WTC11 (cell line): ENCODE data around the gene GLI1. TPM values are rescaled to one million over a fixed set of nuclear protein-coding genes. Genes with fewer than 3 reads are reported as not detected.

Experiments
- ATAC-seq: fragments of 200-7000 bp; cut with Tn5 transposase; 2 replicates; pipeline ENCODE4 v1.10.0; 2021; ENCODE audit warnings: mild to moderate bottlenecking, moderate library complexity
- CTCF ChIA-PET: fragments of 300-600 bp; sonication (Branson Sonifier 250); formaldehyde crosslinking; loops from one replicate; lab custom pipeline; 2021; ENCODE audit warnings: antibody characterized with exemption; lab: Charles Lee
- POLR2A ChIA-PET: fragments of 350-600 bp; sonication (Branson Sonifier 250); formaldehyde crosslinking; loops from one replicate; lab custom pipeline; 2021; ENCODE audit warnings: antibody characterized with exemption; lab: Charles Lee
- DNase-seq: peaks from one replicate; pipeline ENCODE4 v3.0.0; 2021; ENCODE audit warnings: low spot score
- H3K27ac Mint-ChIP-seq: 2 replicates; pipeline ENCODE4 v1.8.0; 2021; ENCODE audit warnings: mixed read lengths
- H3K27me3 Mint-ChIP-seq: 2 replicates; pipeline ENCODE4 v1.8.0; 2021; ENCODE audit warnings: low read depth, mild to moderate bottlenecking, moderate library complexity, mixed read lengths
- H3K36me3 Mint-ChIP-seq: 2 replicates; pipeline ENCODE4 v1.8.0; 2021; ENCODE audit warnings: mixed read lengths
- H3K4me1 Mint-ChIP-seq: 2 replicates; pipeline ENCODE4 v1.8.0; 2022; ENCODE audit warnings: mixed read lengths
- H3K4me3 Mint-ChIP-seq: 2 replicates; pipeline ENCODE4 v1.8.0; 2021; ENCODE audit warnings: mild to moderate bottlenecking, moderate library complexity, mixed read lengths
- H3K9me3 Mint-ChIP-seq: 2 replicates; pipeline ENCODE4 v1.8.0; 2021; ENCODE audit warnings: mixed read lengths
- AR ChIP-seq: fragments of 250-450 bp; sonication (Bioruptor Pico); IDR thresholded peaks from 2 replicates; pipeline ENCODE4 v1.9.0; 2021; ENCODE audit warnings: mild to moderate bottlenecking
- CTCF ChIP-seq: fragments of 200-600 bp; IDR thresholded peaks from 2 replicates; pipeline ENCODE4 v1.8.0; 2022; ENCODE audit warnings: antibody characterized with exemption
- E2F1 ChIP-seq: sonication (generic); formaldehyde crosslinking; IDR thresholded peaks from 2 replicates; pipeline ENCODE4 v1.8.0; 2022; ENCODE audit warnings: mild to moderate bottlenecking, missing genetic modification reagents
- FOXJ3 ChIP-seq: sonication (generic); formaldehyde crosslinking; IDR thresholded peaks from 2 replicates; pipeline ENCODE4 v1.9.0; 2021; ENCODE audit warnings: missing genetic modification reagents, mild to moderate bottlenecking, borderline replicate concordance
- FOXK1 ChIP-seq: sonication (generic); formaldehyde crosslinking; IDR thresholded peaks from 2 replicates; pipeline ENCODE4 v1.8.0; 2022; ENCODE audit warnings: mild to moderate bottlenecking, moderate library complexity, missing genetic modification reagents
- FOXP1 ChIP-seq: sonication (generic); formaldehyde crosslinking; IDR thresholded peaks from 2 replicates; pipeline ENCODE4 v1.8.0; 2022; ENCODE audit warnings: missing genetic modification reagents, mild to moderate bottlenecking, moderate library complexity, borderline replicate concordance
- FOXP4 ChIP-seq: sonication (generic); formaldehyde crosslinking; IDR thresholded peaks from 2 replicates; pipeline ENCODE4 v1.8.0; 2022; ENCODE audit warnings: mild to moderate bottlenecking, missing genetic modification reagents
- GRHL2 ChIP-seq: fragments of 250-450 bp; sonication (Bioruptor Pico); IDR thresholded peaks from 2 replicates; pipeline ENCODE4 v1.8.0; 2022; ENCODE audit warnings: mild to moderate bottlenecking, moderate library complexity; ENCODE audit not compliant: insufficient replicate concordance, severe bottlenecking
- JUN ChIP-seq: sonication (generic); formaldehyde crosslinking; IDR thresholded peaks from 2 replicates; pipeline ENCODE4 v1.8.0; 2023; ENCODE audit warnings: mild to moderate bottlenecking, missing genetic modification reagents
- MAX ChIP-seq: sonication (generic); formaldehyde crosslinking; IDR thresholded peaks from 2 replicates; pipeline ENCODE4 v1.8.0; 2022; ENCODE audit warnings: mild to moderate bottlenecking, missing genetic modification reagents
- NFE2L1 ChIP-seq: sonication (generic); formaldehyde crosslinking; IDR thresholded peaks from 2 replicates; pipeline ENCODE4 v1.8.1; 2023; ENCODE audit warnings: missing genetic modification reagents
- OVOL2 ChIP-seq: fragments of 250-450 bp; sonication (Bioruptor Pico); IDR thresholded peaks from 2 replicates; pipeline ENCODE4 v1.9.0; 2021; ENCODE audit warnings: mild to moderate bottlenecking, borderline replicate concordance
- SOX15 ChIP-seq: fragments of 250-450 bp; sonication (Bioruptor Pico); IDR thresholded peaks from 2 replicates; pipeline ENCODE4 v1.9.0; 2021; ENCODE audit warnings: mild to moderate bottlenecking
- ZNF138 ChIP-seq: sonication (generic); formaldehyde crosslinking; conservative IDR thresholded peaks from 2 replicates; pipeline ENCODE4 v1.8.1; 2022; ENCODE audit warnings: mild to moderate bottlenecking, moderate library complexity, missing genetic modification reagents
- ZNF263 ChIP-seq: sonication (generic); formaldehyde crosslinking; IDR thresholded peaks from 2 replicates; pipeline ENCODE4 v1.8.1; 2022; ENCODE audit warnings: low read depth, mild to moderate bottlenecking, moderate library complexity, missing genetic modification reagents
- ZNF425 ChIP-seq: fragments of 250-450 bp; sonication (Bioruptor Pico); conservative IDR thresholded peaks from 2 replicates; pipeline ENCODE4 v1.9.0; 2021; ENCODE audit warnings: mild to moderate bottlenecking
- total RNA-seq: library from RNA; stranded (reverse); gene quantifications from 3 replicates; pipeline ENCODE4 v1.2.3, GENCODE V29; 2021

Gene GLI1
- total RNA-seq, 1 experiment from 2014 or later, result 16.2 TPM

- TF ChIP-seq FOXP4 (CRISPR knock-in tag) (no peak), ZNF425 (CRISPR knock-in tag) (no peak)
These were observed 12.8 kb downstream of the GLI1 start (continued) for GRCh38 chr12:57472391-57472790.

- no peak for DNase-seq
- H3K4me1 Mint-ChIP-seq, result peaks cover 30% of the 10 kb centered on the region
- POLR2A ChIA-PET, result no interaction called here
- H3K4me3 Mint-ChIP-seq, result no peak overlapping the region
- H3K27me3 Mint-ChIP-seq, result peaks cover 75% of the 10 kb centered on the region
- no peak for ATAC-seq
- CTCF ChIA-PET, result interaction anchor here (2.7 to 5.0 kb wide), 3 partner anchors 10 to 230 kb away, joined by 13 to 88 read pairs (median 25); partner anchors contain the start of gene GLI1
- no peaks in the 10 kb centered on the region for H3K36me3 Mint-ChIP-seq
- H3K9me3 Mint-ChIP-seq, result no peaks in the 10 kb centered on the region
- no peak overlapping the region for H3K27ac Mint-ChIP-seq
- TF ChIP-seq JUN (no peak), AR (no peak), MAX (no peak), ZNF263 (CRISPR knock-in tag) (no peak), FOXP1 (CRISPR knock-in tag) (no peak), NFE2L1 (CRISPR knock-in tag) (no peak)
These were observed 13.8 kb downstream of the GLI1 start for GRCh38 chr12:57473392-57473791.

GRCh38 chr12:57473886-57474285 is 14.3 kb downstream of the GLI1 start:
- no peak for DNase-seq
- Mint-ChIP-seq H3K4me1 (peaks cover 31% of the 10 kb centered on the region), H3K4me3 (no peak overlapping the region), H3K27me3 (peaks cover 80% of the 10 kb centered on the region), H3K27ac (no peak overlapping the region), H3K36me3 (no peaks in the 10 kb centered on the region), H3K9me3 (no peaks in the 10 kb centered on the region)
- CTCF ChIA-PET, result interaction anchor here (2.1 to 5.0 kb wide), 5 partner anchors 11 to 231 kb away, joined by 7 to 88 read pairs (median 20); partner anchors contain the start of genes GLI1 and INHBE
- POLR2A ChIA-PET, result no interaction called here
- ATAC-seq, result no peak
- no peak for TF ChIP-seq FOXK1
- TF ChIP-seq CTCF, result no peak
- no peak for TF ChIP-seq GRHL2 (CRISPR knock-in tag)
- TF ChIP-seq ZNF138 (CRISPR knock-in tag), result no peak
- TF ChIP-seq SOX15, result no peak
- TF ChIP-seq FOXJ3, result no peak
- no peak for TF ChIP-seq ZNF425 (CRISPR knock-in tag)
- no peak for TF ChIP-seq OVOL2
- TF ChIP-seq E2F1 (CRISPR knock-in tag), result no peak
